H9 (cell line): ENCODE results near the gene DYNC2H1. TPM values are rescaled to one million over a fixed set of nuclear protein-coding genes. Genes with fewer than 3 reads are reported as not detected.

Experiments
- DNase-seq: peaks from one replicate; pipeline ENCODE4 v3.0.0-alpha.2; 2017
- H2AFZ ChIP-seq: one replicate; pipeline ENCODE4 v1.6.1; 2013; ENCODE audit warnings: mild to moderate bottlenecking, low read length, control low read depth, moderate library complexity
- H2AK5ac ChIP-seq: 2 replicates; pipeline ENCODE4 v1.6.1; 2013; ENCODE audit warnings: low read length, control low read depth, mixed read lengths; ENCODE audit not compliant: insufficient read length
- H2BK120ac ChIP-seq: one replicate; pipeline ENCODE4 v1.6.1; 2013; ENCODE audit warnings: low read depth, mild to moderate bottlenecking, low read length, control low read depth, inconsistent platforms; ENCODE audit not compliant: poor library complexity, severe bottlenecking
- H2BK12ac ChIP-seq: 2 replicates; pipeline ENCODE4 v1.6.1; 2013; ENCODE audit warnings: low read length, control low read depth, mixed read lengths, low read depth; ENCODE audit not compliant: insufficient read length
- H2BK15ac ChIP-seq: 2 replicates; pipeline ENCODE4 v1.6.1; 2013; ENCODE audit warnings: low read depth, low read length, control low read depth
- H2BK20ac ChIP-seq: one replicate; pipeline ENCODE4 v1.6.1; 2013; ENCODE audit warnings: low read depth, mild to moderate bottlenecking, low read length, control low read depth, inconsistent platforms; ENCODE audit not compliant: poor library complexity, severe bottlenecking
- H2BK5ac ChIP-seq: 2 replicates; pipeline ENCODE4 v1.6.1; 2013; ENCODE audit warnings: low read length, control low read depth, mixed read lengths; ENCODE audit not compliant: insufficient read length
- H3K14ac ChIP-seq: 2 replicates; pipeline ENCODE4 v1.6.1; 2013; ENCODE audit warnings: low read length, control low read depth; ENCODE audit not compliant: insufficient read depth
- H3K18ac ChIP-seq: 2 replicates; pipeline ENCODE4 v1.6.1; 2013; ENCODE audit warnings: low read depth, mild to moderate bottlenecking, mixed read lengths, low read length, control low read depth; ENCODE audit not compliant: insufficient read length
- H3K23ac ChIP-seq: 2 replicates; pipeline ENCODE4 v1.6.1; 2013; ENCODE audit warnings: low read length, control low read depth, mixed read lengths, low read depth; ENCODE audit not compliant: insufficient read length
- H3K23me2 ChIP-seq: 2 replicates; pipeline ENCODE4 v1.6.1; 2013; ENCODE audit warnings: low read depth, mild to moderate bottlenecking, mixed read lengths, low read length, control low read depth; ENCODE audit not compliant: insufficient read length, poor library complexity, severe bottlenecking
- H3K27ac ChIP-seq: 2 replicates; pipeline ENCODE4 v1.5.1; 2013; ENCODE audit warnings: low read length, control low read depth, mixed read lengths, low read depth; ENCODE audit not compliant: insufficient read length
- H3K27me3 ChIP-seq: 2 replicates; pipeline ENCODE4 v1.6.1; 2013; ENCODE audit warnings: low read length, control low read depth, inconsistent platforms; ENCODE audit not compliant: insufficient read depth
- H3K4ac ChIP-seq: 2 replicates; pipeline ENCODE4 v1.6.1; 2013; ENCODE audit warnings: low read depth, mild to moderate bottlenecking, control low read depth, inconsistent platforms, low read length, moderate library complexity
- H3K4me1 ChIP-seq: 2 replicates; pipeline ENCODE4 v1.6.1; 2013; ENCODE audit warnings: low read length, control low read depth, inconsistent platforms; ENCODE audit not compliant: insufficient read depth
- H3K4me2 ChIP-seq: 2 replicates; pipeline ENCODE4 v1.6.1; 2013; ENCODE audit warnings: low read length, control low read depth, mixed read lengths; ENCODE audit not compliant: insufficient read length, insufficient read depth
- H3K56ac ChIP-seq: 2 replicates; pipeline ENCODE4 v1.6.1; 2013; ENCODE audit warnings: low read depth, mild to moderate bottlenecking, mixed read lengths, low read length, control low read depth; ENCODE audit not compliant: insufficient read length
- H3K79me1 ChIP-seq: 2 replicates; pipeline ENCODE4 v1.6.1; 2013; ENCODE audit warnings: low read depth, mild to moderate bottlenecking, moderate library complexity, low read length, control low read depth, inconsistent platforms; ENCODE audit not compliant: insufficient read depth, poor library complexity, severe bottlenecking
- H3K79me2 ChIP-seq: 2 replicates; pipeline ENCODE4 v1.6.1; 2013; ENCODE audit warnings: low read length, control low read depth, inconsistent platforms; ENCODE audit not compliant: insufficient read depth
- H3K9ac ChIP-seq: 2 replicates; pipeline ENCODE4 v1.6.1; 2013; ENCODE audit warnings: low read length, control low read depth, mixed read lengths; ENCODE audit not compliant: insufficient read length; ENCODE audit errors: extremely low read depth
- H3K9me3 ChIP-seq: one replicate; pipeline ENCODE4 v1.6.1; 2013; ENCODE audit warnings: low read depth, low read length, inconsistent platforms; ENCODE audit not compliant: control insufficient read depth
- H3T11ph ChIP-seq: one replicate; pipeline ENCODE4 v1.6.1; 2013; ENCODE audit warnings: mild to moderate bottlenecking, low read length, control low read depth, inconsistent platforms
- H4K20me1 ChIP-seq: one replicate; pipeline ENCODE4 v1.6.1; 2013; ENCODE audit not compliant: control insufficient read depth, insufficient read length, insufficient read depth
- H4K5ac ChIP-seq: 2 replicates; pipeline ENCODE4 v1.6.1; 2013; ENCODE audit warnings: low read depth, mild to moderate bottlenecking, mixed read lengths, low read length, control low read depth; ENCODE audit not compliant: insufficient read length
- H4K8ac ChIP-seq: replicated peaks from 2 replicates; pipeline ENCODE4 v1.6.1; 2013; ENCODE audit warnings: low read length, control low read depth, mixed read lengths, low read depth; ENCODE audit not compliant: insufficient read length
- H4K91ac ChIP-seq: 2 replicates; pipeline ENCODE4 v1.6.1; 2013; ENCODE audit warnings: low read depth, mild to moderate bottlenecking, moderate library complexity, mixed read lengths, low read length, control low read depth; ENCODE audit not compliant: insufficient read length
- H3K27ac Mint-ChIP-seq, 3 experiments: 2 replicates in 2 of 3; 3 replicates in 1 of 3; pipeline ENCODE4 v1.8.0; 2020 to 2021; ENCODE audit warnings: mixed read lengths in 3 of 3, mild to moderate bottlenecking in 1 of 3, moderate library complexity in 1 of 3
- H3K27me3 Mint-ChIP-seq: 2 replicates; pipeline ENCODE4 v1.8.0; 2021; ENCODE audit warnings: low read depth, mild to moderate bottlenecking, moderate library complexity, mixed read lengths
- H3K36me3 Mint-ChIP-seq, 3 experiments: 2 replicates in 2 of 3; 3 replicates in 1 of 3; pipeline ENCODE4 v1.8.0; 2020 to 2021; ENCODE audit warnings: low read depth in 3 of 3, mixed read lengths in 3 of 3; ENCODE audit not compliant: insufficient read depth in 1 of 3
- H3K4me1 Mint-ChIP-seq, 2 experiments: 2 replicates each; pipeline ENCODE4 v1.8.0; 2020; ENCODE audit warnings: mixed read lengths in 2 of 2
- H3K4me3 Mint-ChIP-seq, 2 experiments: 2 replicates in 1 of 2; 3 replicates in 1 of 2; pipeline ENCODE4 v1.8.0; 2020 to 2021; ENCODE audit warnings: mild to moderate bottlenecking in 2 of 2, mixed read lengths in 2 of 2, moderate library complexity in 1 of 2
- H3K9me3 Mint-ChIP-seq, 2 experiments: 2 replicates in 1 of 2; 3 replicates in 1 of 2; pipeline ENCODE4 v1.8.0; 2020; ENCODE audit warnings: mild to moderate bottlenecking in 2 of 2, mixed read lengths in 2 of 2, moderate library complexity in 1 of 2
- WGBS: extraction: QIAGEN DNeasy Blood & Tissue Kit; methylation state at CpG from one replicate; pipeline ENCODE4 v1.1.7; 2013; ENCODE audit warnings: missing lambda C conversion rate, low lambda C conversion rate, mixed read lengths; ENCODE audit not compliant: insufficient read length; ENCODE audit errors: extremely low coverage; 5-methylcytosine and 5-hydroxymethylcytosine counted together
- total RNA-seq: library from RNA; stranded (reverse); gene quantifications from 2 replicates; pipeline ENCODE4 v1.2.1, GENCODE V29; 2021
- TF ChIP-seq, protein P1 (sequence below): fragments of 200-600 bp; sonication (generic); conservative IDR thresholded peaks from 3 replicates; pipeline ENCODE4 v1.8.0; 2021; ENCODE audit warnings: antibody characterized with exemption, mild to moderate bottlenecking

The DYNC2H1 gene
- total RNA-seq, 1 experiment from 2014 or later = 13.2 TPM

- Histone ChIP-seq H2BK20ac (no peak overlapping the region), H2BK5ac (no peak overlapping the region), H3K9ac (no peak overlapping the region), H3K56ac (no peak overlapping the region), H3T11ph (no peak overlapping the region), H3K14ac (no peak overlapping the region), H3K79me2 (no peaks in the 10 kb centered on the region), H3K27ac (no peak overlapping the region), H3K18ac (no peak overlapping the region), H3K27me3 (no peaks in the 10 kb centered on the region), H4K5ac (no peak overlapping the region), H4K91ac (no peak overlapping the region), H2BK120ac (no peak overlapping the region), H3K23ac (no peak overlapping the region), H3K9me3 (no peaks in the 10 kb centered on the region), H2BK12ac (no peak overlapping the region), H3K4me2 (no peak overlapping the region), H4K8ac (no peak overlapping the region), H2BK15ac (no peak overlapping the region), H4K20me1 (no peaks in the 10 kb centered on the region), H3K4me1 (no peaks in the 10 kb centered on the region), H2AFZ (no peak overlapping the region), H3K4ac (no peak overlapping the region), H2AK5ac (no peak overlapping the region), H3K23me2 (no peaks in the 10 kb centered on the region), H3K79me1 (no peaks in the 10 kb centered on the region)
- H3K27me3 Mint-ChIP-seq = no peaks in the 10 kb centered on the region
- H3K9me3 Mint-ChIP-seq = peaks cover 0 to 5% of the 10 kb centered on the region in 2 experiments; a peak in 2 of 5 replicates
- H3K36me3 Mint-ChIP-seq = peaks cover 0 to 4% (median 3%) of the 10 kb centered on the region in 3 experiments; a peak in 5 of 7 replicates
- WGBS = no CpG with 5 or more reads among the region's 3 CpGs
- no peak overlapping the region for H3K27ac Mint-ChIP-seq
- DNase-seq = no peak
- H3K4me1 Mint-ChIP-seq = no peaks in the 10 kb centered on the region
- TF ChIP-seq, protein P1, sequence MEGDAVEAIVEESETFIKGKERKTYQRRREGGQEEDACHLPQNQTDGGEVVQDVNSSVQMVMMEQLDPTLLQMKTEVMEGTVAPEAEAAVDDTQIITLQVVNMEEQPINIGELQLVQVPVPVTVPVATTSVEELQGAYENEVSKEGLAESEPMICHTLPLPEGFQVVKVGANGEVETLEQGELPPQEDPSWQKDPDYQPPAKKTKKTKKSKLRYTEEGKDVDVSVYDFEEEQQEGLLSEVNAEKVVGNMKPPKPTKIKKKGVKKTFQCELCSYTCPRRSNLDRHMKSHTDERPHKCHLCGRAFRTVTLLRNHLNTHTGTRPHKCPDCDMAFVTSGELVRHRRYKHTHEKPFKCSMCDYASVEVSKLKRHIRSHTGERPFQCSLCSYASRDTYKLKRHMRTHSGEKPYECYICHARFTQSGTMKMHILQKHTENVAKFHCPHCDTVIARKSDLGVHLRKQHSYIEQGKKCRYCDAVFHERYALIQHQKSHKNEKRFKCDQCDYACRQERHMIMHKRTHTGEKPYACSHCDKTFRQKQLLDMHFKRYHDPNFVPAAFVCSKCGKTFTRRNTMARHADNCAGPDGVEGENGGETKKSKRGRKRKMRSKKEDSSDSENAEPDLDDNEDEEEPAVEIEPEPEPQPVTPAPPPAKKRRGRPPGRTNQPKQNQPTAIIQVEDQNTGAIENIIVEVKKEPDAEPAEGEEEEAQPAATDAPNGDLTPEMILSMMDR = no peak
- H3K4me3 Mint-ChIP-seq = no peak overlapping the region
These were observed 258.4 kb downstream of the DYNC2H1 start for GRCh38 chr11:103367650-103368049.
